SK-N-MC (cell line): ENCODE results near the gene GOLT1B.

Experiments
- EZH2 ChIP-seq: fragments of 200-600 bp; sonication (generic); IDR thresholded peaks from one replicate; pipeline ENCODE4 v1.6.1; 2017; ENCODE audit warnings: antibody characterized with exemption
- POLR2AphosphoS5 ChIP-seq: IDR thresholded peaks from 2 replicates; pipeline ENCODE4 v1.6.1; 2012; ENCODE audit warnings: mild to moderate bottlenecking, low read depth, low read length, borderline replicate concordance

- TF ChIP-seq EZH2 (no peak), POLR2AphosphoS5 (no peak)
These were observed 26.0 kb downstream of the GOLT1B start for GRCh38 chr12:21527451-21528180.
